PC-3 (cell line): Measurements from ENCODE around the gene VILL. TPM values are rescaled to one million over a fixed set of nuclear protein-coding genes. Genes with fewer than 3 reads are reported as not detected.

Experiments used
- ATAC-seq: fragments of 200-7000 bp; cut with Tn5 transposase; 2 replicates; pipeline ENCODE4 v1.9.1; 2020; ENCODE audit warnings: mild to moderate bottlenecking, moderate library complexity
- BruUV-seq: library from RNA; stranded (reverse); fragments of 400-500 nt; replicated peaks from 2 replicates; lab custom pipeline; 2021; lab: Mats Ljungman, UMichigan
- CTCF ChIA-PET: fragments of 300-600 bp; sonication (Branson Sonifier 250); formaldehyde crosslinking; loops from one replicate; lab custom pipeline; 2022; ENCODE audit warnings: antibody characterized with exemption; lab: Charles Lee
- POLR2A ChIA-PET: fragments of 300-600 bp; sonication (Branson Sonifier 250); formaldehyde crosslinking; loops from one replicate; lab custom pipeline; 2022; ENCODE audit warnings: antibody characterized with exemption; ENCODE audit not compliant: unreplicated experiment; lab: Charles Lee
- DNase-seq: peaks from one replicate; pipeline ENCODE4 v3.0.0-alpha.2; 2015
- H2AFZ ChIP-seq: fragments of 300-600 bp; sonication (generic); 2 replicates; pipeline ENCODE4 v1.6.0; 2016; ENCODE audit warnings: antibody characterized with exemption, low read length
- H3F3A ChIP-seq: fragments of 300-600 bp; sonication (generic); one replicate; pipeline ENCODE4 v1.6.0; 2017; ENCODE audit warnings: antibody characterized with exemption, low read length, control low read depth, mild to moderate bottlenecking; ENCODE audit not compliant: unreplicated experiment
- H3K27ac ChIP-seq: fragments of 300-600 bp; sonication (generic); 2 replicates; pipeline ENCODE4 v1.5.1; 2016; ENCODE audit warnings: mild to moderate bottlenecking, low read length
- H3K27me3 ChIP-seq: fragments of 300-600 bp; sonication (generic); 2 replicates; pipeline ENCODE4 v1.6.1; 2016; ENCODE audit warnings: low read length, mixed read lengths
- H3K36me3 ChIP-seq: fragments of 300-600 bp; sonication (generic); 2 replicates; pipeline ENCODE4 v1.6.1; 2016; ENCODE audit warnings: low read depth, mixed run types, low read length, mixed read lengths
- H3K4me1 ChIP-seq: fragments of 300-600 bp; sonication (generic); 2 replicates; pipeline ENCODE4 v1.5.1; 2016; ENCODE audit warnings: low read length; ENCODE audit not compliant: insufficient read depth
- H3K4me2 ChIP-seq: fragments of 300-600 bp; sonication (generic); 2 replicates; pipeline ENCODE4 v1.6.0; 2016; ENCODE audit warnings: low read length
- H3K4me3 ChIP-seq: fragments of 300-600 bp; sonication (generic); 2 replicates; pipeline ENCODE4 v1.5.1; 2016; ENCODE audit warnings: mild to moderate bottlenecking, low read length, mixed read lengths
- H3K79me2 ChIP-seq: fragments of 300-600 bp; sonication (generic); 2 replicates; pipeline ENCODE4 v1.6.1; 2017; ENCODE audit warnings: low read length, mixed read lengths
- H3K9ac ChIP-seq: fragments of 300-600 bp; sonication (generic); 2 replicates; pipeline ENCODE4 v1.6.0; 2016; ENCODE audit warnings: mild to moderate bottlenecking, low read length
- H3K9me2 ChIP-seq: fragments of 300-600 bp; sonication (generic); replicated peaks from 2 replicates; pipeline ENCODE4 v1.6.1; 2016; ENCODE audit warnings: mixed run types, low read length, mixed read lengths
- H3K9me3 ChIP-seq: fragments of 300-600 bp; sonication (generic); 2 replicates; pipeline ENCODE4 v1.6.1; 2016; ENCODE audit warnings: low read length, mixed read lengths
- H4K20me1 ChIP-seq: fragments of 300-600 bp; sonication (generic); 2 replicates; pipeline ENCODE4 v1.6.1; 2016; ENCODE audit warnings: low read length, mixed read lengths
- CTCF ChIP-seq: fragments of 300-600 bp; sonication (generic); conservative IDR thresholded peaks from 2 replicates; pipeline ENCODE4 v1.5.1; 2017; ENCODE audit warnings: antibody characterized with exemption, low read depth, mild to moderate bottlenecking, low read length
- EZH2 ChIP-seq: fragments of 300-600 bp; sonication (generic); IDR thresholded peaks from one replicate; pipeline ENCODE4 v1.6.1; 2017; ENCODE audit warnings: antibody characterized with exemption, mild to moderate bottlenecking, low read length; ENCODE audit not compliant: unreplicated experiment
- EZH2phosphoT487 ChIP-seq: fragments of 300-600 bp; sonication (generic); IDR thresholded peaks from 2 replicates; pipeline ENCODE4 v1.6.1; 2018; ENCODE audit warnings: mild to moderate bottlenecking, antibody characterized with exemption, low read length, borderline replicate concordance
- intact Hi-C: fragments of 100-400 bp; cut with micrococcal nuclease; formaldehyde crosslinking; loops from 2 replicates; pipeline ENCODE4 v1.9.0; 2023
- total RNA-seq: library from RNA; depleted of rRNA; stranded (reverse); fragments of >200 nt; gene quantifications from 2 replicates; pipeline ENCODE4 v1.2.3, GENCODE V29; 2014

The VILL gene
- total RNA-seq, 1 experiment from 2014 or later, result 0.44 TPM

- intact Hi-C loops, result no loop called here
- no TSS peak for BruUV-seq
- H3F3A ChIP-seq, result no peaks in the 10 kb centered on the region
- no peak overlapping the region for H3K27ac ChIP-seq
- no peaks in the 10 kb centered on the region for H4K20me1 ChIP-seq
- H2AFZ ChIP-seq, result no peak overlapping the region
- ATAC-seq, result no peak; the same call in 1 of the 2 replicates
- ChIA-PET CTCF (no interaction called here), POLR2A (no interaction called here)
- H3K4me1 ChIP-seq, result no peaks in the 10 kb centered on the region
- H3K9me2 ChIP-seq, result no peaks in the 10 kb centered on the region
- 0 out of 2 replicates have a peak, but pooled peaks cover 6% of the 10 kb centered on the region for H3K36me3 ChIP-seq
- H3K79me2 ChIP-seq, result no peaks in the 10 kb centered on the region
- no peak overlapping the region for H3K4me3 ChIP-seq
- no peaks in the 10 kb centered on the region for H3K27me3 ChIP-seq
- DNase-seq, result no peak
- no peak overlapping the region for H3K9ac ChIP-seq
- TF ChIP-seq EZH2phosphoT487 (no peak), CTCF (no peak), EZH2 (no peak)
- H3K4me2 ChIP-seq, result no peak overlapping the region
- H3K9me3 ChIP-seq, result no peaks in the 10 kb centered on the region
Measured at GRCh38 chr3:38015485-38015884, 24.9 kb downstream of the VILL start.

GRCh38 chr3:38015984-38016383 is 25.4 kb downstream of the VILL start:
- H3K4me1 ChIP-seq, result no peaks in the 10 kb centered on the region
- H3K9me2 ChIP-seq, result no peaks in the 10 kb centered on the region
- BruUV-seq, result no TSS peak
- H3K9ac ChIP-seq, result no peak overlapping the region
- intact Hi-C loops, result no loop called here
- ATAC-seq (no peak), DNase-seq (no peak)
- ChIA-PET POLR2A (no interaction called here), CTCF (no interaction called here)
- no peaks in the 10 kb centered on the region for H3K9me3 ChIP-seq
- H2AFZ ChIP-seq, result no peak overlapping the region
- no peak overlapping the region for H3K4me3 ChIP-seq
- H4K20me1 ChIP-seq, result no peaks in the 10 kb centered on the region
- H3K79me2 ChIP-seq, result no peaks in the 10 kb centered on the region
- H3F3A ChIP-seq, result no peaks in the 10 kb centered on the region
- H3K27me3 ChIP-seq, result no peaks in the 10 kb centered on the region
- H3K36me3 ChIP-seq, result 0 out of 2 replicates have a peak, but pooled peaks cover 6% of the 10 kb centered on the region
- H3K4me2 ChIP-seq, result no peak overlapping the region
- TF ChIP-seq CTCF, result no peak
- TF ChIP-seq EZH2, result no peak
- TF ChIP-seq EZH2phosphoT487, result no peak
- no peak overlapping the region for H3K27ac ChIP-seq

GRCh38 chr3:38016410-38016809 is 25.8 kb downstream of the VILL start:
- ChIA-PET CTCF (no interaction called here), POLR2A (no interaction called here)
- H3K4me3 ChIP-seq, result no peak overlapping the region
- no peak overlapping the region for H2AFZ ChIP-seq
- H3K79me2 ChIP-seq, result no peaks in the 10 kb centered on the region
- no peak overlapping the region for H3K4me2 ChIP-seq
- no peaks in the 10 kb centered on the region for H3K9me3 ChIP-seq
- H3F3A ChIP-seq, result no peaks in the 10 kb centered on the region
- H3K9me2 ChIP-seq, result no peaks in the 10 kb centered on the region
- no peaks in the 10 kb centered on the region for H4K20me1 ChIP-seq
- no peak for ATAC-seq
- no TSS peak for BruUV-seq
- H3K27ac ChIP-seq, result no peak overlapping the region
- TF ChIP-seq CTCF, result no peak
- TF ChIP-seq EZH2phosphoT487, result no peak
- no peak for TF ChIP-seq EZH2
- no peak for DNase-seq
- 0 out of 2 replicates have a peak, but pooled peaks cover 6% of the 10 kb centered on the region for H3K36me3 ChIP-seq
- no peaks in the 10 kb centered on the region for H3K27me3 ChIP-seq
- no peaks in the 10 kb centered on the region for H3K4me1 ChIP-seq
- intact Hi-C loops, result no loop called here
- no peak overlapping the region for H3K9ac ChIP-seq
